ENCODE results near the gene KBTBD8.

DNA sequence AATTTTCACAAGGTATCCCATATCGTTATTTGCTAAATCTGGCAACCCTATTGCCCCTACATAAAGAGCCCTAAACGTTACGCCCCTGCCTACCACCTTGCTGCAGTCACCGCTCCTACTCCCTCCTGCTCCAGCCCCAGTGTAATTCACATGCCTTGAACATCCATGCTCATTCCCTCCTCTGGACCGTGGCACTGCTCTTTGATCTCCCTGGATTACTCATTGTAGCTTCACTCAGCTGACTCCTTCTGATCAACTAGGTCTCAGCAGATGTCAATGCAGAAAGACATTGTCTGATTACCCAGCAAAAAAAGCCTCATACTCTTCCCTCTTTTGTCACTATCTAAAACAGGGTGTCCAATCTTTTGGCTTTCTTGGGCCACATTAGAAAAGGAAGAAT is 40.7 kb upstream of the KBTBD8 start:
- TF ChIP-seq, protein P1, sequence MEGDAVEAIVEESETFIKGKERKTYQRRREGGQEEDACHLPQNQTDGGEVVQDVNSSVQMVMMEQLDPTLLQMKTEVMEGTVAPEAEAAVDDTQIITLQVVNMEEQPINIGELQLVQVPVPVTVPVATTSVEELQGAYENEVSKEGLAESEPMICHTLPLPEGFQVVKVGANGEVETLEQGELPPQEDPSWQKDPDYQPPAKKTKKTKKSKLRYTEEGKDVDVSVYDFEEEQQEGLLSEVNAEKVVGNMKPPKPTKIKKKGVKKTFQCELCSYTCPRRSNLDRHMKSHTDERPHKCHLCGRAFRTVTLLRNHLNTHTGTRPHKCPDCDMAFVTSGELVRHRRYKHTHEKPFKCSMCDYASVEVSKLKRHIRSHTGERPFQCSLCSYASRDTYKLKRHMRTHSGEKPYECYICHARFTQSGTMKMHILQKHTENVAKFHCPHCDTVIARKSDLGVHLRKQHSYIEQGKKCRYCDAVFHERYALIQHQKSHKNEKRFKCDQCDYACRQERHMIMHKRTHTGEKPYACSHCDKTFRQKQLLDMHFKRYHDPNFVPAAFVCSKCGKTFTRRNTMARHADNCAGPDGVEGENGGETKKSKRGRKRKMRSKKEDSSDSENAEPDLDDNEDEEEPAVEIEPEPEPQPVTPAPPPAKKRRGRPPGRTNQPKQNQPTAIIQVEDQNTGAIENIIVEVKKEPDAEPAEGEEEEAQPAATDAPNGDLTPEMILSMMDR (IDR thresholded peaks at IDR 0.05), result no peak
- TF ChIP-seq POLR2A (IDR thresholded peaks at IDR 0.05), result no peak
- TF ChIP-seq POLR2AphosphoS5 (IDR thresholded peaks at IDR 0.05), result no peak

All from transverse colon (tissue), 4 donors.